Measurements from ENCODE around the gene VSTM5. TPM values are rescaled to one million over a fixed set of nuclear protein-coding genes. Genes with fewer than 3 reads are reported as not detected.

The VSTM5 gene
- polyA plus RNA-seq, 3 donors, result not detected

GRCh38 chr11:93821617-93822016 is 28.8 kb downstream of the VSTM5 start:
- Histone ChIP-seq H3K9me3 (replicated peaks in 1 of 2; ENCODE audit: control insufficient read depth in 1 of 2, insufficient read depth in 1 of 2, low read length in 2 of 2) (no peaks in the 10 kb centered on the region), H3K79me2 (ENCODE audit: insufficient read depth, low read length) (no peaks in the 10 kb centered on the region), H3K27ac (ENCODE audit: low read depth in 1 of 2, low read length in 2 of 2) (no peak overlapping the region), H3K27me3 (ENCODE audit: control insufficient read depth in 2 of 2, insufficient read depth in 2 of 2, low read length in 2 of 2) (no peaks in the 10 kb centered on the region), H3K9ac (ENCODE audit: insufficient read depth, low read length, poor library complexity, severe bottlenecking) (no peak overlapping the region), H3K36me3 (replicated peaks in 1 of 2; ENCODE audit: control insufficient read depth in 1 of 2, insufficient read depth in 2 of 2, low read length in 2 of 2) (no peaks in the 10 kb centered on the region), H3K4me3 (replicated peaks in 1 of 3; ENCODE audit: low read depth in 2 of 3, low read length in 3 of 3) (no peak overlapping the region), H3K4me2 (replicated peaks; ENCODE audit: extremely low read depth, low read length, poor library complexity, severe bottlenecking) (no peak overlapping the region), H2AFZ (ENCODE audit: insufficient read depth, low read depth, low read length, poor library complexity, severe bottlenecking) (no peak overlapping the region), H3K4me1 (ENCODE audit: control insufficient read depth in 1 of 2, insufficient read depth in 2 of 2, low read length in 2 of 2) (no peaks in the 10 kb centered on the region), H4K20me1 (ENCODE audit: insufficient read depth, low read length) (no peaks in the 10 kb centered on the region)
- peaks cover 0 to 6% of the 10 kb centered on the region in 2 donors for H3K36me3 Mint-ChIP-seq
- intact Hi-C loops (cut with micrococcal nuclease), result no loop called here
- no peak overlapping the region for H3K4me3 Mint-ChIP-seq
- H3K4me1 Mint-ChIP-seq, result no peaks in the 10 kb centered on the region
- H3K27me3 Mint-ChIP-seq (ENCODE audit: low read depth in 3 of 3), result peaks cover 1 to 2% (median 2%) of the 10 kb centered on the region in 3 donors
- peaks cover 0 to 2% (median 0%) of the 10 kb centered on the region in 7 donors for H3K9me3 Mint-ChIP-seq
- no CpG with 5 or more reads among the region's 2 CpGs for WGBS (ENCODE audit: insufficient coverage)
- H3K27ac Mint-ChIP-seq, result no peak overlapping the region
- TF ChIP-seq CTCF (IDR thresholded peaks at IDR 0.05), result no peak
- DNase-seq, result no peak

- Histone ChIP-seq H3K9ac (ENCODE audit: insufficient read depth, low read length, poor library complexity, severe bottlenecking) (no peak overlapping the region), H3K4me2 (replicated peaks; ENCODE audit: extremely low read depth, low read length, poor library complexity, severe bottlenecking) (no peak overlapping the region), H3K4me1 (ENCODE audit: control insufficient read depth in 1 of 2, insufficient read depth in 2 of 2, low read length in 2 of 2) (no peaks in the 10 kb centered on the region), H3K4me3 (replicated peaks in 1 of 3; ENCODE audit: low read depth in 2 of 3, low read length in 3 of 3) (no peak overlapping the region), H4K20me1 (ENCODE audit: insufficient read depth, low read length) (no peaks in the 10 kb centered on the region), H3K27ac (ENCODE audit: low read depth in 1 of 2, low read length in 2 of 2) (no peak overlapping the region), H3K27me3 (ENCODE audit: control insufficient read depth in 2 of 2, insufficient read depth in 2 of 2, low read length in 2 of 2) (no peaks in the 10 kb centered on the region), H3K9me3 (replicated peaks in 1 of 2; ENCODE audit: control insufficient read depth in 1 of 2, insufficient read depth in 1 of 2, low read length in 2 of 2) (no peaks in the 10 kb centered on the region), H3K79me2 (ENCODE audit: insufficient read depth, low read length) (no peaks in the 10 kb centered on the region), H3K36me3 (replicated peaks in 1 of 2; ENCODE audit: control insufficient read depth in 1 of 2, insufficient read depth in 2 of 2, low read length in 2 of 2) (peaks cover 0 to 4% of the 10 kb centered on the region in 2 donors), H2AFZ (ENCODE audit: insufficient read depth, low read depth, low read length, poor library complexity, severe bottlenecking) (no peak overlapping the region)
- no peak for DNase-seq
- no peak overlapping the region for H3K4me3 Mint-ChIP-seq
- H3K27ac Mint-ChIP-seq, result no peak overlapping the region
- intact Hi-C loops (cut with micrococcal nuclease), result no loop called here
- peaks cover 3 to 7% of the 10 kb centered on the region in 2 donors for H3K36me3 Mint-ChIP-seq
- TF ChIP-seq CTCF (IDR thresholded peaks at IDR 0.05), result no peak
- H3K27me3 Mint-ChIP-seq (ENCODE audit: low read depth in 3 of 3), result peaks cover 1 to 2% (median 2%) of the 10 kb centered on the region in 3 donors
- H3K4me1 Mint-ChIP-seq, result no peaks in the 10 kb centered on the region
- WGBS (ENCODE audit: insufficient coverage), result 97% methylated on average over 11 of the region's 14 CpGs
- peaks cover 0 to 2% (median 0%) of the 10 kb centered on the region in 7 donors for H3K9me3 Mint-ChIP-seq
Measured at GRCh38 chr11:93820847-93821246, 29.6 kb downstream of the VSTM5 start.
